Measurements from ENCODE around the gene ACTG2. TPM values are rescaled to one million over a fixed set of nuclear protein-coding genes. Genes with fewer than 3 reads are reported as not detected.

The ACTG2 gene
- total RNA-seq, 2 donors from 2014 or later, result not detected

DNA sequence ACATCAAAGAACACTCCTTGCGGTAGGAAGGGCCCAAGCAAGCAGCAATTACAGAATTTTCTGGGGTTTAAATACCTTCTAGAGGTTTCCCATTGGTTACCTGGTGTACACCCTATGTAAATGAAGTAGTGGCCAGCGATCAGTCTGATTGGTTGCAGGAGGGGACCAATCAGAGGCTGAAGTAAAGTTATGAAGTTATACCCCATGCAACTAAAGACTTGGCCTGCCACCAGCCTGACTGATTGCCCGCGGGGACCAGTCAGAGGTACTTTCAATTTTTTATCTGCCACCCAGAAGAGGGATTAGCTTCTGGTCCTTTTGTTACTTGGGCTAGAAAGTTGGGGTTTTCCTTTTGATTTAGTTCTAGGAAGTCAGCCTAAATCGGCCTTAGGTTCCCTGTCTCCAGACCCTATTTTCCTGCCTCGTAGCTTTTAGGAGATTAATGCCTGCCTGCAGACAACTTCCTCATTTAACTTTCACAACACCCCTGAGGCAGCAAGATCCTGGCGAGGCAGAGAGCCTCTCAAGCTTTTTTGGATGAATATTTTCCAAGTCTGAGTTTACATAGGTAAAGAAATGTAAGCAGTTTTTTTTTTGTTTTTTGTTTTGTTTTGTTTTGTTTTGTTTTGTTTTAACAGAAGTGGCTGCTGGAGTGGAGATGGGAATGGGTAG is 32.4 kb downstream of the ACTG2 start:
- no peak overlapping the region for H3K27ac Mint-ChIP-seq
- peaks cover 22% of the 10 kb centered on the region for H3K36me3 Mint-ChIP-seq
- H3K4me1 Mint-ChIP-seq (ENCODE audit: low read depth in 2 of 2), result peaks cover 37% of the 10 kb centered on the region in 2 donors
- H3K27me3 Mint-ChIP-seq, result no peaks in the 10 kb centered on the region
- H3K4me3 Mint-ChIP-seq, result no peak overlapping the region
- ATAC-seq (no peak), DNase-seq (ENCODE audit: low spot score) (no peak)
- no peaks in the 10 kb centered on the region for H3K9me3 Mint-ChIP-seq

DNA sequence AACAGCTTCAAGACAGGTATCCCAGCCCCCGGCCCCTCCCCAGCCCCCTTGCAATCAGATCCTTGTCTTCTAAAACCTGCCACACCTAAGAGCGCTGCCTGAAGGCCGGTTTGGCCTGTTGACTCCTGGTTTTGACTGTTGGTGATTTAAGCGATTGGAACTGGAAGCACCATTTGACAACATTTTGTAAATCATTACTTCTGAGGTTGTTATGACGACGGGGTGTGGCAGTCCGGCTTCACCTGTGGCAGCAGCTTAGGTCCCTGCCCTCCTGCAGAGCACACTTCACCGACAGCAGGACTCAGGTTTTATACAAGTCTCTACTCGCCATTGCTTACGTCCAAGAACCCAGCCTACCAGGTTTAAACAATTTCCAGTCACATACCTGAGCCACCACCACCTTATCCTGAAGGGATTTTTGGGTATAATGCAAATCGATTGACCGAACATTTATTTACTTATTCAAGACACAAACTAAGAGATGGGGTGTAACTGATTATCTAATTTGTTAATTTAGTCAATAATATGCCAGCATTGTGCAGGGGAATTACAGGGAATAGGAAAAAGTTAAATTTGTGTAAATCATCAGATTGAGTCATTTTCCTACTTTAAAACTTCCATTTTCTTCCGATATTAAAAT is 33.2 kb downstream of the ACTG2 start:
- Mint-ChIP-seq H3K4me3 (peak overlapping the region; percentile 92), H3K27me3 (no peaks in the 10 kb centered on the region), H3K36me3 (peaks cover 22% of the 10 kb centered on the region), H3K27ac (peak overlapping the region; percentile 94 to 97), H3K4me1 (ENCODE audit: low read depth in 2 of 2) (peaks cover 33 to 43% of the 10 kb centered on the region in 2 donors), H3K9me3 (no peaks in the 10 kb centered on the region)
- ATAC-seq (no peak), DNase-seq (ENCODE audit: low spot score) (no peak)

DNA sequence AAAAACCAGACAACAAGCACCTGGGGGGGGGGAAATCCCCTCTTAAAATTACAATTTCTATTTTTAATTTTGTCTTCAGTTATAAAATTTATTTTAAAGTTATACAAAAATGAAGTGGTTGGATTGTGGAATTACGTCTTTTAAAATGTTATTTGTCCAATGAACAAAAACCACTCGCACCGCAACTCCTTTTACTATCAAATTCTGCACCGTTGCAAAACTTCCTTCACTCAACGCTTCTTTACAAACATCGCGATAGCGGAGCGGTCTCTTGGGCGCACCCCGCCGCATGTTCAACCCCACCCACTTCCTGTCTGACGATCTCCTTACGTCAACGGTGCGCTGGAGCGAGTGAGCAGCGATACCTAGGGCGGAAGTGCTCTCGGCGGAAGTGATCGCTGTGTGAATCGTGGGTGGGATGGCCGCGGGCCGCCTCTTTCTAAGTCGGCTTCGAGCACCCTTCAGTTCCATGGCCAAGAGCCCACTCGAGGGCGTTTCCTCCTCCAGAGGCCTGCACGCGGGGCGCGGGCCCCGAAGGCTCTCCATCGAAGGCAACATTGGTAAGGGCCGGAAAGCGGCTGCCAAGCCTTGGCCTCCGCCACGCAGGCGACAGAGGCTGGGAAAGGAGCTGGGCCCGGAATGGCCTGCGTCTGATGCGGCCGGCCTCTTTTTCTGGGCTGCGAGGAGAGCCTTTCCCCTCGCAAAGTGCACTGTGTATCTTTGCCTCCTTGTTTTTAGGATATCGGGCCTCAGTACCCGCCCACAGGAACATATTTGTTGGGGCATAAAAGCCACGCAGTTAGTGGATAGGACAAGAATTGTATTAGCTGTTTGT is 33.9 kb downstream of the ACTG2 start, which contains the start of gene DGUOK:
TSS of gene DGUOK (plus strand) at position 388 of the 835 bp plus-strand sequence. CDS start at position 419, 31 bp downstream.
- DNase-seq (ENCODE audit: low spot score) (peak; percentile 99), ATAC-seq (peak; percentile 100)
- Mint-ChIP-seq H3K27ac (peak within 1 kb of the TSS; percentile 94 to 97), H3K9me3 (no peaks in the 10 kb centered on the region), H3K27me3 (no peaks in the 10 kb centered on the region), H3K4me3 (peak within 1 kb of the TSS; percentile 92), H3K36me3 (peaks cover 22% of the 10 kb centered on the region), H3K4me1 (ENCODE audit: low read depth in 2 of 2) (peaks cover 39 to 51% of the 10 kb centered on the region in 2 donors)

DNA sequence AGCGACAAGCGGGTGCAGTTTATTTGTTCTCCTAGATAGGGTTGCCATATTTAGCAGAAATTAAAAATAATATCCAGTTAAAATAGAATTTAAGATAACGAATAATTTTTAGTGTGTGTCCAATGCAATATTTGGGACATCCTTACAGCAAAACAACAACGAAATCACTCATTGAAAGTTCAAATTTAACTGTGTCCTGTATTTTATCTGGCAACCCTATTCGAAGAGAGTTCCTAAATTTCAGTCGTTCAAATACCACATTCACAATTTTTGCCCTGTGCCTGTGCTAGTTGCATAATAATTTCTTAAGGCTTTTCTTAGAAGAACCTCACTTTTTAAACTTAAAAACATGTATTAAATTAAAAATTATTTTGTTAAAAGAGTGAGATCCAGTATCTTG is 34.5 kb downstream of the ACTG2 start:
- peak overlapping the region; percentile 92 for H3K4me3 Mint-ChIP-seq
- no peaks in the 10 kb centered on the region for H3K27me3 Mint-ChIP-seq
- no peak for DNase-seq (ENCODE audit: low spot score)
- no peak for ATAC-seq
- no peaks in the 10 kb centered on the region for H3K9me3 Mint-ChIP-seq
- peaks cover 45 to 57% of the 10 kb centered on the region in 2 donors for H3K4me1 Mint-ChIP-seq (ENCODE audit: low read depth in 2 of 2)
- peaks cover 22% of the 10 kb centered on the region for H3K36me3 Mint-ChIP-seq
- peak overlapping the region; percentile 94 to 97 for H3K27ac Mint-ChIP-seq

DNA sequence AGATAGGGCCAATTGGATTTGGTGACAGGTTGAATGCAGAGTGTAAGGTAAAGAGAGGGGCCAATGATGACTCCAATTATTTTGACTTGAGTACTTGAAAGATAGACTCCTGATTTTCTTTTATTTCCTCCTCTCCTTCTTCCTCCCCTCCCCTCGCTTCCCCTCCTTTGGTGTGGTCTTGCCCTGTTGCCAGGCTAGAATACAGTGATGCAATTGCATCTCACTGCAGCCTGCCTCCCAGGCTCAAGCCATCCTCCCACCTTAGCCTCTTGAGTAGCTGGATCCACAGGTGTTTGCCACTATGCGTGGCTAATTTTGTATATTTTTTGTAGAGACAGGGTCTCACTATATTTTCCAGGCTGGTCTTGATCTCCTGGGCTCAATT is 36.1 kb downstream of the ACTG2 start:
- ATAC-seq (no peak), DNase-seq (ENCODE audit: low spot score) (no peak)
- H3K27me3 Mint-ChIP-seq, result no peaks in the 10 kb centered on the region
- H3K36me3 Mint-ChIP-seq, result peaks cover 22% of the 10 kb centered on the region
- H3K4me1 Mint-ChIP-seq (ENCODE audit: low read depth in 2 of 2), result peaks cover 55 to 73% of the 10 kb centered on the region in 2 donors
- peak overlapping the region; percentile 15 to 65 for H3K27ac Mint-ChIP-seq
- no peaks in the 10 kb centered on the region for H3K9me3 Mint-ChIP-seq
- H3K4me3 Mint-ChIP-seq, result peak overlapping the region; percentile 82

DNA sequence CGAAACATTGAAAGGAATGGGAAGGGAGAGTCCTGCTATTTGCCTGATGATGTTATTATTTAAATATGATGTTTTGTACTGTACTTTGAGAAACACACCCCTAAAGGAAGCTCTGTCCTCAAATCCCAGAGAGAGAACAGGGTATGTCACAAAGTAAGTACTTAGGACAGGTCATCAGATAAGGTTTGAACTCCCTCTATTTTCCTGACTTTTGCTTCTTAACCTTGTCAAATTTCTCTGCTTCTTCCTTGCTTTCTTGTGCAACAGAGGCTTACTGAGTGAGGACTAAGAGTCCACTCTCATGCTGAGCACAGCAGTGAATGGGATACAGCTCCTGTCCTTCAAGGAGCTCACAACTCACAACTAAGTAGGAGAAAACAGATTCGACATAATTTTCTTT is 37.6 kb downstream of the ACTG2 start:
- Mint-ChIP-seq H3K4me3 (peak overlapping the region; percentile 82), H3K4me1 (ENCODE audit: low read depth in 2 of 2) (peaks cover 57 to 75% of the 10 kb centered on the region in 2 donors), H3K9me3 (no peaks in the 10 kb centered on the region), H3K36me3 (peaks cover 22% of the 10 kb centered on the region), H3K27me3 (no peaks in the 10 kb centered on the region), H3K27ac (peak overlapping the region; percentile 15 to 65)
- ATAC-seq (no peak), DNase-seq (ENCODE audit: low spot score) (no peak)

DNA sequence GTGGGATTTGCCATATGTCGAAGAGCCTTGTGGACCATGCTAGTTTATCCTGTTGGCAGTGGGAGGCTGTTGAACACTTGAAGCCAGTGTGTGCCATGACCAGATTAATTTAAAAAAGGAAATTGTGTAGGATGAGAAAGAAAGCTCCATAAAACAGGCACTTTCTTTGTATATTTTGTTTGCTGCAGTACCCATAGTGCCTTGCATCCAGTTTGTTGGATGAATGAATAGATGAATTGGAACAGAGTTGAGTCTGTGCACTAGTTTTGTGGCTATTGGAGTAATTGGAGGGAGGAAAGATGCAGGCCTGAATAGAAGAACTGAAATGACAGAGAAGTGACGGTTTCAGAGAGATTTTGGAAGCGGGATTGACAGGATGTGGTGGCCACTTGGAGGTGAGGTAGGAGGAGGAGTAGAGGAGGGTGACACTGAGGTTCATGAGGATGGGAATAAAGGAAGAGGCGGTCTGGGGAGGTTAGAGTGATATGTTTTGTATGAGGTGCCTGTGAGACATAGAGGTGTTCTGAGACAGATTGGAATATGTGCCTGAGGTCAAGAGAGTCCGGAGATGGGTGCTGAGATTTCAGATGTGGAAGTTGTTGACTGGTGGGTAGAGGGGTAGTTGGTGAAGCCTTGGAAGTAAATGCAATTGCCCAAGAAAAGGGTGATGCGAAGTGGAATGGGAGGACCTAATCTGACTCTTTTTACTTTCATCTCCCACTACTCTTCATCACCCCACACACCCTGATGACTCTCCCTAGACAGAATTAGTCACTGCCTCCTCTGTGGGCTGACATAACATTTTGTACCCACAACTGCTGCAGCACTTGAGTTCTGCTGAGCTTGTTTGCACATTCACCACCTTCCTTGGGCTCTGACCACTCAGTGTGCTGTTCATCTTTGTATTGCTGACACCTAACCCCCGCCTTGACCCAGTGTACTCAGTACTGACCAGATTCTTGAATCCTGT is 39.0 kb downstream of the ACTG2 start:
- Mint-ChIP-seq H3K27me3 (no peaks in the 10 kb centered on the region), H3K9me3 (no peaks in the 10 kb centered on the region), H3K36me3 (peaks cover 22% of the 10 kb centered on the region), H3K4me1 (ENCODE audit: low read depth in 2 of 2) (peaks cover 57 to 73% of the 10 kb centered on the region in 2 donors), H3K27ac (peak overlapping the region; percentile 53 to 69), H3K4me3 (peak overlapping the region; percentile 67)
- peak; percentile 93 to 96 for ATAC-seq
- DNase-seq (ENCODE audit: low spot score), result peak; percentile 62

DNA sequence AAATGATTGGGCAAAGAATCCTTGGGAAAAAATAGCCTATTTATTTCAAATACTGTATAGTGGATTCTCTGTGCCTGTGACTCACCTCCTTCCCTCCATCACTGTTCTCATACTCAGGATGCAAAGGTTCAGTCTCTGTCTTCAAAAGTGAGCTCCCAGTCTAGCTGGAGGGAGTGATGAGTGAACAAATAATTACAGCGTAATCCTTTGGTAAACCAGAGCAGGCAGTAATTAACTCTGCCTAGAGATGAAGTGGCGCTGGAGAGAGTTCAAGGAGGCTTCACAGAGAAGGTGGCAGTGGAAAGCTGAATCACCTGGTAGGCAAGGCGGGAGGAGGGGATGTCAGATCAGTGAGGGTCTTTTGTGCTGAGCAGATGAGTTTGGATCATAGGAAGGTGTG is 40.4 kb downstream of the ACTG2 start:
- H3K27me3 Mint-ChIP-seq, result no peaks in the 10 kb centered on the region
- no peak overlapping the region for H3K4me3 Mint-ChIP-seq
- peak overlapping the region; percentile 38 to 69 for H3K27ac Mint-ChIP-seq
- peaks cover 15% of the 10 kb centered on the region for H3K36me3 Mint-ChIP-seq
- DNase-seq (ENCODE audit: low spot score) (no peak), ATAC-seq (no peak)
- H3K4me1 Mint-ChIP-seq (ENCODE audit: low read depth in 2 of 2), result peaks cover 65 to 80% of the 10 kb centered on the region in 2 donors
- H3K9me3 Mint-ChIP-seq, result no peaks in the 10 kb centered on the region

DNA sequence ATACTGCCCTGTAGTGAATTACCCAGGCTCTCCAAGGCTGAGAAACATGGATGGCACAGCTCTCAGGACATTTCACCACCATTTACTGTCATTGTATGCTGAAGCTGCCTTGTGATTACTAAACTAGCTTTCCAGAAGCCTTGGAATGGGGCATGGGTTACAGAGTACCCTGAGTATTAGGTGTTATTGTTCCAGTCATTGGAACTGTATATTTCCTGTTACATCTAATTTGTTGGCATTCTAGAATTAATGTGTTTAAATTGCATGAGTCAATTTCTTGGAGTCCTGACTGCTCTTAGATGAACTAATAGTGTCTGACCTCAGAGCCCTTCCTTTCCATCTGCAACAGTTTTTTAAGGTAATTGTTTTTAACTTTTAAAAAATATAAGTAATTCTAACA is 42.8 kb downstream of the ACTG2 start:
- ATAC-seq (no peak), DNase-seq (ENCODE audit: low spot score) (no peak)
- Mint-ChIP-seq H3K4me1 (ENCODE audit: low read depth in 2 of 2) (peaks cover 65 to 78% of the 10 kb centered on the region in 2 donors), H3K27me3 (no peaks in the 10 kb centered on the region), H3K27ac (no peak overlapping the region), H3K9me3 (no peaks in the 10 kb centered on the region), H3K36me3 (peaks cover 6% of the 10 kb centered on the region), H3K4me3 (no peak overlapping the region)

DNA sequence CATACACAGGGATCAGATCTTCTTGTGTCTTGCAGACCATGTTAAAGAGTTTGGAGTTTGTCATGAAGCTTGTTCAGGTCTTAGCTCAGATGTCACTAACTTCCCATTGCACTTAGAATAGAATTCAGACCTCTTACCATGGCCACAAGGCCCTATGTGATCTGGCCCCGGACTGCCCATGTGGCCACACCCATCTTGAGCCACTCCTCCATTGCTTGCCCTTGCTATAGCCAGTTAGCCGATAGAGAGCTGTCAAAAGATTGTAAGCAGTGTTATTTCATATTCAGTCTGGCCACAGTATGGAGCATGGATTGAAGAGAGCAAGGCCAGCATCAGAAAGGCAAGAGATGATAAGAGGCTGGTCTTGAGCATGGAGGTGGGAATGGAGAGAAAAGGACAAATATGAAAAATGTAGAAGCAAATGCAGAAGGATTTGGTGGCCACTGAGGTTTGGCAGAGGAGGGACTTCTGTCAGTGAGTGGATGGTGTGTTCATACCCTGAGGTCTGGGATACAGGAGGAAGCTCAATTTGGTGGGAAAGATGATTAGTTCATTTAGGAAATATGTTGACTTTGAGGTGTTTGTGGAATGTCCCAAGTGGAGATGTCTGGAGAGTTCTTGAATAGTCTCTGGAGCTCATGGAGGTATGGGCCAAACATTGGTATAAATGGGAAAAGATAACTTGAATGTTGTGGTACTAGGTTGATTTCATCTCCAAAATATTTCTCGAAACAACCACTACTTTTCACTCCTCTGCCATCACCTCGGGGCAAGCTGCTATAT is 44.5 kb downstream of the ACTG2 start:
- Mint-ChIP-seq H3K9me3 (no peaks in the 10 kb centered on the region), H3K36me3 (peaks cover 7% of the 10 kb centered on the region), H3K4me3 (no peak overlapping the region), H3K27ac (peak overlapping the region in 1 of 2 donors; percentile 28), H3K27me3 (no peaks in the 10 kb centered on the region), H3K4me1 (ENCODE audit: low read depth in 2 of 2) (peaks cover 54 to 69% of the 10 kb centered on the region in 2 donors)
- ATAC-seq (no peak), DNase-seq (ENCODE audit: low spot score) (no peak)

DNA sequence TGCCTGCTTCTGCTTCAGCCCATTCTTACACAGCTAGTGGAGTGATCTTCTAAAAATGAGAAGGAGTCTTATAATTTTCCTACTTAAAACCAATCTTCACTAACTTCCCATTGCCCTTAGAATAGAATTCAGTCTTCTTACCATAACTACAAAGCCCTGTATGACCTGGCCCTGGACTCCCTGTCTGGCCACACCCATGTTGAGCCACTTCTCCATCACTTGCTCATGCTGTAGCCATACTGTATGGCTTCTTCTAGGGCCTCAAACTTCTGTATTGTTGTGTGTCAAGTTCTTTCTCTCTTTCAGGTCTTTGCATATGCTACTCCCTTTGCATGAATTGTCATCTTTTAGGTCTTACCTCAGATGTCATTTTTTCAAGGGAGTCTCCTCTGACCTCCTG is 45.1 kb downstream of the ACTG2 start:
- H3K27me3 Mint-ChIP-seq, result no peaks in the 10 kb centered on the region
- H3K9me3 Mint-ChIP-seq, result no peaks in the 10 kb centered on the region
- DNase-seq (ENCODE audit: low spot score), result no peak
- no peak overlapping the region for H3K4me3 Mint-ChIP-seq
- ATAC-seq, result no peak
- peaks cover 7% of the 10 kb centered on the region for H3K36me3 Mint-ChIP-seq
- no peak overlapping the region for H3K27ac Mint-ChIP-seq
- H3K4me1 Mint-ChIP-seq (ENCODE audit: low read depth in 2 of 2), result peaks cover 50 to 63% of the 10 kb centered on the region in 2 donors

DNA sequence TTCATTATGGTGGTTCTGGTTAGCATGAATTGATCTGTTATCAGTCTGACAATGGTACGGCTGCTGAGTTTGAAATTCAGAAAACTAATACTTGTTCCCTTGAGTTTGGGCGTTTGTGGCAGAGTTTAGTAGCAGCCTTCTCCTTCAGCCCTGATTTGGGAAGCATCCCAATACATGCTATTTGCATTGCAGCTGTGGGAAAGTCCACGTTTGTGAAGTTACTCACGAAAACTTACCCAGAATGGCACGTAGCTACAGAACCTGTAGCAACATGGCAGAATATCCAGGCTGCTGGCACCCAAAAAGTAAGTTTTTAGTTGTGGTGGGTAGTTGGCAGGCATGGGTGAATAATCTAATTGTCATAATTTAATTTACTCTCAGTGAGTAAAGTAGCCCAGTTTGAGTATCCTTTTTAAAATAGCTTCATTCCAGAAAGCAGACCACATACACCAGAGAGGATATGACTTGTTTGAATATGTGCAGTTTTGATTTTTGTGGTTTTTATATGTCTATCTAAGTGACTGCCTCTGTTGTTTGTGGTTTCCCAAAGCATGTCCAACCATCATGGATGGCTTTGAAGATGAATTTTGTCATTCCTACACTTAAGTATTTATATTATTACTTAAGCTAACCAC is 46.0 kb downstream of the ACTG2 start:
- Mint-ChIP-seq H3K36me3 (peaks cover 7% of the 10 kb centered on the region), H3K4me1 (ENCODE audit: low read depth in 2 of 2) (peaks cover 45 to 54% of the 10 kb centered on the region in 2 donors), H3K4me3 (no peak overlapping the region), H3K9me3 (no peaks in the 10 kb centered on the region), H3K27me3 (no peaks in the 10 kb centered on the region), H3K27ac (no peak overlapping the region)
- DNase-seq (ENCODE audit: low spot score) (no peak), ATAC-seq (peak in 1 of 2 donors; percentile 91)
